Neural cell (in vitro differentiated cells): Measurements from ENCODE around the gene LST1. TPM values are rescaled to one million over a fixed set of nuclear protein-coding genes. Genes with fewer than 3 reads are reported as not detected.

ENCODE experiments used
- H2AFZ ChIP-seq: fragments of 200-600, 300-800 bp; sonication (generic), shearing (Covaris generic); 2 replicates; pipeline ENCODE4 v1.6.0; 2014; ENCODE audit warnings: low read depth, mild to moderate bottlenecking, antibody characterized with exemption, low read length, moderate library complexity
- H3F3A ChIP-seq: fragments of 200-600 bp; shearing (Covaris generic); 2 replicates; pipeline ENCODE4 v1.6.1; 2016; ENCODE audit warnings: mild to moderate bottlenecking, moderate library complexity, mixed read lengths, antibody characterized with exemption, low read length; ENCODE audit not compliant: insufficient read depth, poor library complexity, severe bottlenecking
- H3K27ac ChIP-seq: fragments of 200-600, 300-800 bp; sonication (generic), shearing (Covaris generic); 2 replicates; pipeline ENCODE4 v1.5.1; 2014; ENCODE audit warnings: mild to moderate bottlenecking, low read length, moderate library complexity
- H3K27me3 ChIP-seq: fragments of 300-800, 200-600 bp; sonication (generic), shearing (Covaris generic); 2 replicates; pipeline ENCODE4 v1.6.0; 2014; ENCODE audit warnings: mild to moderate bottlenecking, low read depth, low read length, moderate library complexity; ENCODE audit not compliant: insufficient read depth
- H3K36me3 ChIP-seq: fragments of 300-800, 200-600 bp; sonication (generic), shearing (Covaris generic); 2 replicates; pipeline ENCODE4 v1.5.1; 2014; ENCODE audit warnings: mild to moderate bottlenecking, antibody characterized with exemption, low read length, moderate library complexity; ENCODE audit not compliant: insufficient read depth
- H3K4me2 ChIP-seq: fragments of 300-800, 200-600 bp; sonication (generic), shearing (Covaris generic); 2 replicates; pipeline ENCODE4 v1.6.0; 2014; ENCODE audit warnings: mild to moderate bottlenecking, low read length
- H3K4me3 ChIP-seq: fragments of 300-800, 200-600 bp; sonication (generic), shearing (Covaris generic); 2 replicates; pipeline ENCODE4 v1.5.1; 2014; ENCODE audit warnings: mild to moderate bottlenecking, low read length, moderate library complexity
- H3K79me2 ChIP-seq: fragments of 200-600 bp; shearing (Covaris generic); replicated peaks from 2 replicates; pipeline ENCODE4 v1.6.0; 2014; ENCODE audit warnings: mild to moderate bottlenecking, low read length, moderate library complexity; ENCODE audit not compliant: insufficient read depth
- H3K9ac ChIP-seq: fragments of 300-800, 200-600 bp; sonication (generic), shearing (Covaris generic); 2 replicates; pipeline ENCODE4 v1.6.1; 2016; ENCODE audit warnings: mild to moderate bottlenecking, low read length, mixed read lengths
- H3K9me2 ChIP-seq: fragments of 200-600 bp; shearing (Covaris generic); 2 replicates; pipeline ENCODE4 v1.6.1; 2016; ENCODE audit warnings: mild to moderate bottlenecking, low read length, mixed read lengths; ENCODE audit not compliant: insufficient read depth
- H3K9me3 ChIP-seq: fragments of 200-600, 300-800 bp; sonication (generic), shearing (Covaris generic); 2 replicates; pipeline ENCODE4 v1.6.1; 2016; ENCODE audit warnings: mild to moderate bottlenecking, mixed run types, low read length, moderate library complexity, mixed read lengths
- H4K20me1 ChIP-seq: fragments of 200-600 bp; shearing (Covaris generic); 2 replicates; pipeline ENCODE4 v1.6.1; 2016; ENCODE audit warnings: mild to moderate bottlenecking, mixed run types; ENCODE audit not compliant: insufficient read depth
- EP300 ChIP-seq: fragments of 450-650 bp; conservative IDR thresholded peaks from 2 replicates; pipeline ENCODE4 v1.6.1; 2014; ENCODE audit warnings: antibody characterized with exemption, mild to moderate bottlenecking, moderate library complexity; ENCODE audit not compliant: poor library complexity, severe bottlenecking
- EZH2 ChIP-seq: fragments of 200-600, 300-800 bp; shearing (Covaris generic), sonication (generic); IDR thresholded peaks from 2 replicates; pipeline ENCODE4 v1.6.1; 2014; ENCODE audit warnings: antibody characterized with exemption, low read length, borderline replicate concordance, mild to moderate bottlenecking; ENCODE audit not compliant: insufficient read depth, poor library complexity, severe bottlenecking
- MXI1 ChIP-seq: fragments of 450-650 bp; conservative IDR thresholded peaks from 2 replicates; pipeline ENCODE4 v1.6.1; 2014; ENCODE audit warnings: antibody characterized with exemption, mild to moderate bottlenecking; ENCODE audit not compliant: poor library complexity, severe bottlenecking
- POLR2AphosphoS5 ChIP-seq: IDR thresholded peaks from 2 replicates; pipeline ENCODE4 v1.6.1; 2012
- RAD21 ChIP-seq: fragments of 450-650 bp; conservative IDR thresholded peaks from 2 replicates; pipeline ENCODE4 v1.6.1; 2014; ENCODE audit warnings: antibody characterized with exemption, mild to moderate bottlenecking, moderate library complexity
- SMC3 ChIP-seq: fragments of 450-650 bp; conservative IDR thresholded peaks from 2 replicates; pipeline ENCODE4 v1.6.1; 2014; ENCODE audit warnings: antibody characterized with exemption, mild to moderate bottlenecking, moderate library complexity; ENCODE audit not compliant: poor library complexity
- TAF1 ChIP-seq: IDR thresholded peaks from 2 replicates; pipeline ENCODE4 v1.6.1; 2012; ENCODE audit warnings: low read depth
- polyA plus RNA-seq: library from polyadenylated mRNA; depleted of rRNA; stranded (reverse); fragments of >200 nt; gene quantifications from 2 replicates; pipeline ENCODE4 v1.2.3, GENCODE V29; 2014
- TF ChIP-seq, protein P1 (sequence below): IDR thresholded peaks from 2 replicates; pipeline ENCODE4 v1.6.1; 2012; ENCODE audit warnings: borderline replicate concordance
- TF ChIP-seq, protein P2 (sequence below): fragments of 450-650 bp; IDR thresholded peaks from 2 replicates; pipeline ENCODE4 v1.5.1; 2014; ENCODE audit warnings: antibody characterized with exemption, mild to moderate bottlenecking, moderate library complexity; ENCODE audit not compliant: poor library complexity, severe bottlenecking

The LST1 gene
- polyA plus RNA-seq, 1 donor from 2014 or later, result not detected

DNA sequence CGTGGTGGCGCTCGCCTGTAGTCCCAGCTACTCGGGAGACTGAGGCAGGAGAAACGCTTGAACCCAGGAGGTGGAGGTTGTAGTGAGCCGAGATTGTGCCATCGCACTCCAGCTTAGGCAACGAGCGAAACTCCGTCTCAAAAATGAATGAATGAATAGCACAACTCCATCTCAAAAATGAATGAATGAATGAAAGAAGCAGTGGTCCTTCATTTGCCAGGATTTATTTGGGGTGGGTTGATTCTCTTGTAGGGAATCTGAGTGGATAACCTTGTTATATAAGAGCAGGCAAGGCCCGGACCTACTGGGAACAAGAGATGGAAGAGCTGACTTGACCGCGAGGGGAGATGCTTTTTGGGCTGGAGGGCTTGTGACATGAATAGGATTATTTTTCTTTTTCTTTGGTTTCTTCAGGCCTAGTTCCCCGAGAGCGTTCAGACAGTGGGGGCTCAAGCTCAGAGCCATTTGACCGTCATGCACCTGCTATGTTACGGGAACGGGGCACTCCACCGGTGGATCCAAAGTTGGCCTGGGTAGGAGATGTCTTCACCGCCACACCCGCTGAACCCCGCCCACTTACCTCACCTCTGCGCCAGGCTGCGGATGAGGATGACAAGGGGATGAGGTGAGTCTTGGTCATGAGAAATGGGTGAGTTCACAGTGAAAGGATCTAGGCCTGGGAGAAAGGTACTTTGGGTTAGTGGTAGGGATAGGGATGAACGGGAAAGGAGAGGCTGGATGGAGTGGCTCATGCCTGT is 44.3 kb downstream of the LST1 start:
- Histone ChIP-seq H3K9me3 (no peaks in the 10 kb centered on the region), H3K9ac (no peak overlapping the region), H3K9me2 (no peaks in the 10 kb centered on the region), H3K27ac (no peak overlapping the region), H3K36me3 (peaks cover 5% of the 10 kb centered on the region), H3K79me2 (peaks cover 15% of the 10 kb centered on the region), H3F3A (no peaks in the 10 kb centered on the region), H3K4me3 (no peak overlapping the region), H4K20me1 (no peaks in the 10 kb centered on the region), H3K4me2 (no peak overlapping the region), H2AFZ (no peak overlapping the region), H3K27me3 (no peaks in the 10 kb centered on the region)
- TF ChIP-seq SMC3 (no peak), POLR2AphosphoS5 (no peak), EZH2 (no peak), MXI1 (no peak), EP300 (no peak), TAF1 (no peak), RAD21 (no peak)
- TF ChIP-seq, protein P1, sequence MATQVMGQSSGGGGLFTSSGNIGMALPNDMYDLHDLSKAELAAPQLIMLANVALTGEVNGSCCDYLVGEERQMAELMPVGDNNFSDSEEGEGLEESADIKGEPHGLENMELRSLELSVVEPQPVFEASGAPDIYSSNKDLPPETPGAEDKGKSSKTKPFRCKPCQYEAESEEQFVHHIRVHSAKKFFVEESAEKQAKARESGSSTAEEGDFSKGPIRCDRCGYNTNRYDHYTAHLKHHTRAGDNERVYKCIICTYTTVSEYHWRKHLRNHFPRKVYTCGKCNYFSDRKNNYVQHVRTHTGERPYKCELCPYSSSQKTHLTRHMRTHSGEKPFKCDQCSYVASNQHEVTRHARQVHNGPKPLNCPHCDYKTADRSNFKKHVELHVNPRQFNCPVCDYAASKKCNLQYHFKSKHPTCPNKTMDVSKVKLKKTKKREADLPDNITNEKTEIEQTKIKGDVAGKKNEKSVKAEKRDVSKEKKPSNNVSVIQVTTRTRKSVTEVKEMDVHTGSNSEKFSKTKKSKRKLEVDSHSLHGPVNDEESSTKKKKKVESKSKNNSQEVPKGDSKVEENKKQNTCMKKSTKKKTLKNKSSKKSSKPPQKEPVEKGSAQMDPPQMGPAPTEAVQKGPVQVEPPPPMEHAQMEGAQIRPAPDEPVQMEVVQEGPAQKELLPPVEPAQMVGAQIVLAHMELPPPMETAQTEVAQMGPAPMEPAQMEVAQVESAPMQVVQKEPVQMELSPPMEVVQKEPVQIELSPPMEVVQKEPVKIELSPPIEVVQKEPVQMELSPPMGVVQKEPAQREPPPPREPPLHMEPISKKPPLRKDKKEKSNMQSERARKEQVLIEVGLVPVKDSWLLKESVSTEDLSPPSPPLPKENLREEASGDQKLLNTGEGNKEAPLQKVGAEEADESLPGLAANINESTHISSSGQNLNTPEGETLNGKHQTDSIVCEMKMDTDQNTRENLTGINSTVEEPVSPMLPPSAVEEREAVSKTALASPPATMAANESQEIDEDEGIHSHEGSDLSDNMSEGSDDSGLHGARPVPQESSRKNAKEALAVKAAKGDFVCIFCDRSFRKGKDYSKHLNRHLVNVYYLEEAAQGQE, result no peak
- TF ChIP-seq, protein P2, sequence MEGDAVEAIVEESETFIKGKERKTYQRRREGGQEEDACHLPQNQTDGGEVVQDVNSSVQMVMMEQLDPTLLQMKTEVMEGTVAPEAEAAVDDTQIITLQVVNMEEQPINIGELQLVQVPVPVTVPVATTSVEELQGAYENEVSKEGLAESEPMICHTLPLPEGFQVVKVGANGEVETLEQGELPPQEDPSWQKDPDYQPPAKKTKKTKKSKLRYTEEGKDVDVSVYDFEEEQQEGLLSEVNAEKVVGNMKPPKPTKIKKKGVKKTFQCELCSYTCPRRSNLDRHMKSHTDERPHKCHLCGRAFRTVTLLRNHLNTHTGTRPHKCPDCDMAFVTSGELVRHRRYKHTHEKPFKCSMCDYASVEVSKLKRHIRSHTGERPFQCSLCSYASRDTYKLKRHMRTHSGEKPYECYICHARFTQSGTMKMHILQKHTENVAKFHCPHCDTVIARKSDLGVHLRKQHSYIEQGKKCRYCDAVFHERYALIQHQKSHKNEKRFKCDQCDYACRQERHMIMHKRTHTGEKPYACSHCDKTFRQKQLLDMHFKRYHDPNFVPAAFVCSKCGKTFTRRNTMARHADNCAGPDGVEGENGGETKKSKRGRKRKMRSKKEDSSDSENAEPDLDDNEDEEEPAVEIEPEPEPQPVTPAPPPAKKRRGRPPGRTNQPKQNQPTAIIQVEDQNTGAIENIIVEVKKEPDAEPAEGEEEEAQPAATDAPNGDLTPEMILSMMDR, result no peak

DNA sequence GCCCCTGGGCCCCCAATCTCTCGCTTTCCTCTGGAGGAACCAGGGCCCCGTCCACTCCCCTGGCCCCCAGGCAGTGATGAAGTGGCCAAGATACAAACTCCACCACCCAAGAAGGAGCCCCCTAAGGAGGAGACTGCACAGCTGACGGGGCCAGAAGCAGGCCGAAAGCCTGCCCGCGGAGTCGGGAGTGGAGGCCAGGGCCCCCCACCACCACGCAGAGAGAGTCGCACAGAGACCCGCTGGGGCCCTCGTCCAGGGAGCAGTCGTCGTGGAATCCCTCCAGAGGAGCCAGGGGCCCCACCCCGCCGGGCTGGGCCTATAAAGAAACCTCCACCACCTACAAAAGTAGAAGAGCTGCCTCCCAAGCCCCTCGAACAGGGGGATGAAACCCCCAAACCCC is 45.1 kb downstream of the LST1 start:
- Histone ChIP-seq H3K27me3 (no peaks in the 10 kb centered on the region), H3K9me3 (no peaks in the 10 kb centered on the region), H3K9ac (no peak overlapping the region), H3K4me2 (no peak overlapping the region), H3F3A (no peaks in the 10 kb centered on the region), H3K36me3 (no peaks in the 10 kb centered on the region), H3K9me2 (no peaks in the 10 kb centered on the region), H3K4me3 (no peak overlapping the region), H2AFZ (no peak overlapping the region), H3K79me2 (peaks cover 9% of the 10 kb centered on the region), H4K20me1 (no peaks in the 10 kb centered on the region), H3K27ac (no peak overlapping the region)
- no peak for TF ChIP-seq EP300
- TF ChIP-seq MXI1, result no peak
- TF ChIP-seq, protein P1, result no peak
- TF ChIP-seq TAF1, result no peak
- TF ChIP-seq RAD21, result no peak
- TF ChIP-seq, protein P2, result no peak
- no peak for TF ChIP-seq EZH2
- no peak for TF ChIP-seq POLR2AphosphoS5
- no peak for TF ChIP-seq SMC3
